Measurements from ENCODE around the gene ACTL10.
A peak's percentile ranks its signal among the peaks of the same experiment; 100 is the strongest.

Gene ACTL10

DNA sequence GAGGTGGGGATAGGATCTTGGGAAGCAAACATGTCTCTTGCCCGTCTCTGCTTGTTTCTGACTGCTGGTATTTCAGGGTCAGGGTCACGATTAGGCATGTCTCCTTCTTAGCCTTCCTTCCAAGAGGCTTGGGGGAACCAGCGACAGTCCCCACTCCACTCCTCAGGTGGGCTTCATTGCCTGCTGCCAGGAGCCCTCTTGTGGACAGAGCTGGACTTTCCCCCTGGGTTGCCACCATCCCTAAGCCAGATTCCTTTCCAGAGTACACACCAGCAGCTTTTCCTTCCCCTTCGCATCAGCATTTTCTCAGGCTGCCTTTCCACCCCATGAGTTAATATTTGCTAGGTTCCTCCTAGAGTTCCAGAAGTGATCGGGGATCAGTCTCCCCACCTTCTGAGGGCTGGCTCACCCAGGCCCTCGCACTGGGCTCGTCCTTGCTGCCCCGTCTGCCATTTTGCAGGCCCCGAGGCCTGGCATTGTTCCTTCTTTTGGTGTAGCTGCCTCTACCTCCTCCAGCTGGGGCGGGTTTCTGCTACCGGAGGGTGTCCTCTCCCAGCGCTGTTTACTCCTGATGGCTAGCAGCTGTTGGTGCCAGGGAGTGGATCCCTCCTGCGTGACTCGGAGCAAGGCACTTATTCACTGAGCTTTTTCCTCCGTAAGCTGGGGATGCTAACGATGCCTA, 13.4 kb upstream of the ACTL10 start (continued):
- TF ChIP-seq, protein P1, sequence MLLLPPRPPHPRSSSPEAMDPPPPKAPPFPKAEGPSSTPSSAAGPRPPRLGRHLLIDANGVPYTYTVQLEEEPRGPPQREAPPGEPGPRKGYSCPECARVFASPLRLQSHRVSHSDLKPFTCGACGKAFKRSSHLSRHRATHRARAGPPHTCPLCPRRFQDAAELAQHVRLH (tag by site-specific recombination; IDR thresholded peaks at IDR 0.05): no peak
- TF ChIP-seq, protein P2, sequence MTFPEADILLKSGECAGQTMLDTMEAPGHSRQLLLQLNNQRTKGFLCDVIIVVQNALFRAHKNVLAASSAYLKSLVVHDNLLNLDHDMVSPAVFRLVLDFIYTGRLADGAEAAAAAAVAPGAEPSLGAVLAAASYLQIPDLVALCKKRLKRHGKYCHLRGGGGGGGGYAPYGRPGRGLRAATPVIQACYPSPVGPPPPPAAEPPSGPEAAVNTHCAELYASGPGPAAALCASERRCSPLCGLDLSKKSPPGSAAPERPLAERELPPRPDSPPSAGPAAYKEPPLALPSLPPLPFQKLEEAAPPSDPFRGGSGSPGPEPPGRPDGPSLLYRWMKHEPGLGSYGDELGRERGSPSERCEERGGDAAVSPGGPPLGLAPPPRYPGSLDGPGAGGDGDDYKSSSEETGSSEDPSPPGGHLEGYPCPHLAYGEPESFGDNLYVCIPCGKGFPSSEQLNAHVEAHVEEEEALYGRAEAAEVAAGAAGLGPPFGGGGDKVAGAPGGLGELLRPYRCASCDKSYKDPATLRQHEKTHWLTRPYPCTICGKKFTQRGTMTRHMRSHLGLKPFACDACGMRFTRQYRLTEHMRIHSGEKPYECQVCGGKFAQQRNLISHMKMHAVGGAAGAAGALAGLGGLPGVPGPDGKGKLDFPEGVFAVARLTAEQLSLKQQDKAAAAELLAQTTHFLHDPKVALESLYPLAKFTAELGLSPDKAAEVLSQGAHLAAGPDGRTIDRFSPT (tag by site-specific recombination; IDR thresholded peaks at IDR 0.05): no peak
- TF ChIP-seq, protein P3, sequence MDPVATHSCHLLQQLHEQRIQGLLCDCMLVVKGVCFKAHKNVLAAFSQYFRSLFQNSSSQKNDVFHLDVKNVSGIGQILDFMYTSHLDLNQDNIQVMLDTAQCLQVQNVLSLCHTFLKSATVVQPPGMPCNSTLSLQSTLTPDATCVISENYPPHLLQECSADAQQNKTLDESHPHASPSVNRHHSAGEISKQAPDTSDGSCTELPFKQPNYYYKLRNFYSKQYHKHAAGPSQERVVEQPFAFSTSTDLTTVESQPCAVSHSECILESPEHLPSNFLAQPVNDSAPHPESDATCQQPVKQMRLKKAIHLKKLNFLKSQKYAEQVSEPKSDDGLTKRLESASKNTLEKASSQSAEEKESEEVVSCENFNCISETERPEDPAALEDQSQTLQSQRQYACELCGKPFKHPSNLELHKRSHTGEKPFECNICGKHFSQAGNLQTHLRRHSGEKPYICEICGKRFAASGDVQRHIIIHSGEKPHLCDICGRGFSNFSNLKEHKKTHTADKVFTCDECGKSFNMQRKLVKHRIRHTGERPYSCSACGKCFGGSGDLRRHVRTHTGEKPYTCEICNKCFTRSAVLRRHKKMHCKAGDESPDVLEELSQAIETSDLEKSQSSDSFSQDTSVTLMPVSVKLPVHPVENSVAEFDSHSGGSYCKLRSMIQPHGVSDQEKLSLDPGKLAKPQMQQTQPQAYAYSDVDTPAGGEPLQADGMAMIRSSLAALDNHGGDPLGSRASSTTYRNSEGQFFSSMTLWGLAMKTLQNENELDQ (tag by site-specific recombination; IDR thresholded peaks at IDR 0.05; ENCODE audit: low read depth): no peak
- TF ChIP-seq KLF8 (tag by site-specific recombination; IDR thresholded peaks at IDR 0.05) (no peak), ZNF426 (tag by site-specific recombination; IDR thresholded peaks at IDR 0.05) (no peak), ZNF701 (tag by site-specific recombination; IDR thresholded peaks at IDR 0.05) (no peak), ZNF623 (tag by site-specific recombination; IDR thresholded peaks at IDR 0.05) (no peak), ZFP37 (tag by site-specific recombination; IDR thresholded peaks at IDR 0.05) (peak; percentile 49; the same call in 1 of the 2 replicates), ZEB2 (tag by site-specific recombination; IDR thresholded peaks at IDR 0.05) (peak; percentile 56; the same call in 1 of the 2 replicates), HOXA7 (CRISPR knock-in tag; IDR thresholded peaks at IDR 0.05; ENCODE audit: borderline replicate concordance) (no peak), ZIC2 (tag by site-specific recombination; IDR thresholded peaks at IDR 0.05) (no peak; the same call in 1 of the 2 replicates), ZNF776 (tag by site-specific recombination; IDR thresholded peaks at IDR 0.05; ENCODE audit: borderline replicate concordance) (no peak), GLIS1 (tag by site-specific recombination; IDR thresholded peaks at IDR 0.05) (no peak), KLF1 (tag by site-specific recombination; IDR thresholded peaks at IDR 0.05) (no peak), REPIN1 (tag by site-specific recombination; IDR thresholded peaks at IDR 0.05; ENCODE audit: low read depth) (no peak), ZNF660 (tag by site-specific recombination; IDR thresholded peaks at IDR 0.05) (0 out of 2 replicates have a peak, but pooled peaks have one; percentile 20), ZBTB21 (tag by site-specific recombination; IDR thresholded peaks at IDR 0.05) (no peak), ZBTB1 (tag by site-specific recombination; IDR thresholded peaks at IDR 0.05) (no peak), ZNF777 (tag by site-specific recombination; IDR thresholded peaks at IDR 0.05; ENCODE audit: borderline replicate concordance) (no peak), ZNF274 (IDR thresholded peaks at IDR 0.05; ENCODE audit: low read length) (no peak), ZNF274 (tag by site-specific recombination; IDR thresholded peaks at IDR 0.05; ENCODE audit: borderline replicate concordance) (no peak), PRDM1 (tag by site-specific recombination; IDR thresholded peaks at IDR 0.05) (peak; percentile 46; the same call in 1 of the 2 replicates), ZNF121 (tag by site-specific recombination; IDR thresholded peaks at IDR 0.05) (no peak), ZNF585B (tag by site-specific recombination; IDR thresholded peaks at IDR 0.05) (no peak), ZNF23 (tag by site-specific recombination; IDR thresholded peaks at IDR 0.05; ENCODE audit: borderline replicate concordance) (no peak), ZNF791 (tag by site-specific recombination; IDR thresholded peaks at IDR 0.05) (no peak)
- TF ChIP-seq, protein P4, sequence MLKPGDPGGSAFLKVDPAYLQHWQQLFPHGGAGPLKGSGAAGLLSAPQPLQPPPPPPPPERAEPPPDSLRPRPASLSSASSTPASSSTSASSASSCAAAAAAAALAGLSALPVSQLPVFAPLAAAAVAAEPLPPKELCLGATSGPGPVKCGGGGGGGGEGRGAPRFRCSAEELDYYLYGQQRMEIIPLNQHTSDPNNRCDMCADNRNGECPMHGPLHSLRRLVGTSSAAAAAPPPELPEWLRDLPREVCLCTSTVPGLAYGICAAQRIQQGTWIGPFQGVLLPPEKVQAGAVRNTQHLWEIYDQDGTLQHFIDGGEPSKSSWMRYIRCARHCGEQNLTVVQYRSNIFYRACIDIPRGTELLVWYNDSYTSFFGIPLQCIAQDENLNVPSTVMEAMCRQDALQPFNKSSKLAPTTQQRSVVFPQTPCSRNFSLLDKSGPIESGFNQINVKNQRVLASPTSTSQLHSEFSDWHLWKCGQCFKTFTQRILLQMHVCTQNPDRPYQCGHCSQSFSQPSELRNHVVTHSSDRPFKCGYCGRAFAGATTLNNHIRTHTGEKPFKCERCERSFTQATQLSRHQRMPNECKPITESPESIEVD (tag by site-specific recombination; IDR thresholded peaks at IDR 0.05): no peak
- TF ChIP-seq, protein P5, sequence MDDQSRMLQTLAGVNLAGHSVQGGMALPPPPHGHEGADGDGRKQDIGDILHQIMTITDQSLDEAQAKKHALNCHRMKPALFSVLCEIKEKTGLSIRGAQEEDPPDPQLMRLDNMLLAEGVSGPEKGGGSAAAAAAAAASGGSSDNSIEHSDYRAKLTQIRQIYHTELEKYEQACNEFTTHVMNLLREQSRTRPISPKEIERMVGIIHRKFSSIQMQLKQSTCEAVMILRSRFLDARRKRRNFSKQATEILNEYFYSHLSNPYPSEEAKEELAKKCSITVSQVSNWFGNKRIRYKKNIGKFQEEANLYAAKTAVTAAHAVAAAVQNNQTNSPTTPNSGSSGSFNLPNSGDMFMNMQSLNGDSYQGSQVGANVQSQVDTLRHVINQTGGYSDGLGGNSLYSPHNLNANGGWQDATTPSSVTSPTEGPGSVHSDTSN (CRISPR knock-in tag; IDR thresholded peaks at IDR 0.05): no peak
- TF ChIP-seq, protein P6, sequence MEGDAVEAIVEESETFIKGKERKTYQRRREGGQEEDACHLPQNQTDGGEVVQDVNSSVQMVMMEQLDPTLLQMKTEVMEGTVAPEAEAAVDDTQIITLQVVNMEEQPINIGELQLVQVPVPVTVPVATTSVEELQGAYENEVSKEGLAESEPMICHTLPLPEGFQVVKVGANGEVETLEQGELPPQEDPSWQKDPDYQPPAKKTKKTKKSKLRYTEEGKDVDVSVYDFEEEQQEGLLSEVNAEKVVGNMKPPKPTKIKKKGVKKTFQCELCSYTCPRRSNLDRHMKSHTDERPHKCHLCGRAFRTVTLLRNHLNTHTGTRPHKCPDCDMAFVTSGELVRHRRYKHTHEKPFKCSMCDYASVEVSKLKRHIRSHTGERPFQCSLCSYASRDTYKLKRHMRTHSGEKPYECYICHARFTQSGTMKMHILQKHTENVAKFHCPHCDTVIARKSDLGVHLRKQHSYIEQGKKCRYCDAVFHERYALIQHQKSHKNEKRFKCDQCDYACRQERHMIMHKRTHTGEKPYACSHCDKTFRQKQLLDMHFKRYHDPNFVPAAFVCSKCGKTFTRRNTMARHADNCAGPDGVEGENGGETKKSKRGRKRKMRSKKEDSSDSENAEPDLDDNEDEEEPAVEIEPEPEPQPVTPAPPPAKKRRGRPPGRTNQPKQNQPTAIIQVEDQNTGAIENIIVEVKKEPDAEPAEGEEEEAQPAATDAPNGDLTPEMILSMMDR (tag by site-specific recombination; IDR thresholded peaks at IDR 0.05): peak; percentile 93
